Muscle layer of colon (tissue), 2 donors: Measurements from ENCODE around the gene CD163L1.
"Not testable (repeated sequence)": the region's sequence is repeated elsewhere in the genome, so short reads cannot be mapped to it uniquely, and the experiment has no call there.

Experiments
- H3K27ac ChIP-seq: one replicate; pipeline ENCODE4 v1.7.0; 2013; ENCODE audit warnings: low read depth, mild to moderate bottlenecking, low read length, moderate library complexity
- H3K27me3 ChIP-seq, 2 donors: one replicate each; pipeline ENCODE4 v1.7.0; 2013; ENCODE audit warnings: low read length in 2 of 2, mild to moderate bottlenecking in 2 of 2; ENCODE audit not compliant: insufficient read depth in 2 of 2, control insufficient read depth in 1 of 2
- H3K36me3 ChIP-seq: one replicate; pipeline ENCODE4 v1.7.0; 2013; ENCODE audit warnings: mild to moderate bottlenecking, low read length; ENCODE audit not compliant: insufficient read depth
- H3K4me1 ChIP-seq: one replicate; pipeline ENCODE4 v1.7.0; 2013; ENCODE audit warnings: mild to moderate bottlenecking, low read length; ENCODE audit not compliant: insufficient read depth
- H3K4me3 ChIP-seq, 2 donors: one replicate each; pipeline ENCODE4 v1.7.0; 2013; ENCODE audit warnings: low read length in 2 of 2, low read depth in 1 of 2, mild to moderate bottlenecking in 1 of 2, moderate library complexity in 1 of 2
- H3K9ac ChIP-seq: one replicate; pipeline ENCODE4 v1.7.0; 2013; ENCODE audit warnings: low read length
- H3K9me3 ChIP-seq: one replicate; pipeline ENCODE4 v1.7.0; 2013; ENCODE audit warnings: mild to moderate bottlenecking, low read length
- donor health status: abdominal sarcoma.
- donor health status: Adenocarcinoma of cecum.

CD163L1 gene

DNA sequence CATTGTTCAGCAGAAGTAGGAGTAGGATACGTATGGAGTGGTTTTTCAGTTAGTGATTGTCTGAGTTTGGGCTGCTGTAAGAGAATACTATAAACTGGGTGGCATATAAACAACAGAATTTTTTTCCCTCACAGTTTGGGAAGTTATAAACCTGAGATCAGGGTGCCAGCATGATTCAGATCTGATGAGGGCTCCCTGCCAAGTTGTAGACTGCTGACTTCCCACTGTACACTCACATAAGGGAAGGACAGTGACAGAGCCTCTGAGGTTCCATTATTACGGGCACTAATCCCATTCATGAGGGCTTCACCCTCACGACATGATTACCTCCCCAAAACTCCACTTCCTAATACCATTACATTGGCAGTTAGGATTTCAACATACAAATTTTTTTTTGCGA lies 89.4 kb downstream of the CD163L1 start:
- H3K4me3 ChIP-seq: no peak overlapping the region
- no peaks in the 10 kb centered on the region for H3K4me1 ChIP-seq
- H3K9me3 ChIP-seq: no peaks in the 10 kb centered on the region
- no peaks in the 10 kb centered on the region for H3K36me3 ChIP-seq
- H3K27me3 ChIP-seq: no peaks in the 10 kb centered on the region
- H3K9ac ChIP-seq: no peak overlapping the region
- no peak overlapping the region for H3K27ac ChIP-seq

DNA sequence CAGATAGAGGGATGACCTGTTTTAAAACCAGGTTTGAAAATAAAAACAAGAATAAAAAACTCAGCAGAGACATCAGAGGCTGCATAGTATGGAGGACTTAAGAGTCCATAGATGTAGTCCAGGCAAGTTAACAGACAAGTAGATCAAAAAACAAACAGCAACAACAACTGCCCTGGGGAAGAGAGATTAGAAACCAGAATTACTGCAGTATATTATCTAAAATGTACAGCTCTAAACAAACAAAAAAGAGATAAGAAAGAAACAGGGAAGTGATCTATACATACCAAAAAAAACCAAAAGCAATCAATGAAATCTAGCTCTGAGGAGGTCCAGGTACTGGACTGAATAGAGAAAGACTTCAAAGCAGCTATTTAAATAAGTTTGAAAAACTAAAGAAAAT lies 91.3 kb downstream of the CD163L1 start:
- Histone ChIP-seq H3K4me1 (no peaks in the 10 kb centered on the region), H3K36me3 (no peaks in the 10 kb centered on the region), H3K4me3 (no peak overlapping the region), H3K9me3 (no peaks in the 10 kb centered on the region), H3K9ac (no peak overlapping the region), H3K27me3 (no peaks in the 10 kb centered on the region), H3K27ac (no peak overlapping the region)

GRCh38 chr12:7351177-7351576 lies 92.8 kb downstream of the CD163L1 start:
- Histone ChIP-seq H3K36me3 (no peaks in the 10 kb centered on the region), H3K27me3 (no peaks in the 10 kb centered on the region), H3K4me3 (no peak overlapping the region), H3K9ac (no peak overlapping the region), H3K27ac (no peak overlapping the region), H3K4me1 (no peaks in the 10 kb centered on the region), H3K9me3 (no peaks in the 10 kb centered on the region)

- H3K36me3 ChIP-seq: no peaks in the 10 kb centered on the region
- H3K27ac ChIP-seq: no peak overlapping the region
- no peak overlapping the region for H3K9ac ChIP-seq
- H3K4me3 ChIP-seq: no peak overlapping the region
- no peaks in the 10 kb centered on the region for H3K27me3 ChIP-seq
- H3K4me1 ChIP-seq: no peaks in the 10 kb centered on the region
- no peaks in the 10 kb centered on the region for H3K9me3 ChIP-seq
These were observed 94.5 kb downstream of the CD163L1 start for GRCh38 chr12:7349418-7349817.

DNA sequence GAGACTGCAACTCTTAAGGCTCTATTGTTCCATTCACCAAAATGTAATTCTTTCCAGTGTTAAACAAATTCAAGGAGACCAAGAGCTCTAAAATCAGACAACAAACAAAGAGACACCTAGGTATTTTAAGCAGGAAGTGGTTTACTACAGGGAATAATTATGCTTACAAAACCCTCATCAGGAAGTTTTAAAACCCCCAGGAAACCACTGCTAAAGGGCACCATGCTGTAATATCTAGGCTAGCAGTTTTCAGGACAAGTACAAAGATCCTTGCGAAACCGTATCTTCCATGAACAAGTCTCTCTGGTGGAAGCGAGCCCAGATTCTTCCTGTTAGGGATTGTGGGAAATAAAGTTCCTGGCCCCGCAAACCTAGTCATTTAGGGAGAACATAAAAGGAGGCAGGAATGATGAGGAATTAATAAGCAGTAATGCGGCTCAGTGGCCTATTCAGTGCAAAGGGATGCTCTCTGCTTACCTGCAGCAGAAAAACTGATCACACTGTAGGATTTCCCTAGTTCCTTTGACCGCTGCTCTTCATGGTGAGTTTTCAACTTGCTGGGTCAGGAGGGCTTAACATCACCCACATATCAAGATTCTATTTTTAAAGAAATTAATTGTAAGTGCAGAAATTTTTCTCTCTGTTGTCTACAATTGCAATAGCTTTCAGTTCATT lies 97.3 kb downstream of the CD163L1 start:
- H3K4me3 ChIP-seq: no peak overlapping the region
- no peak overlapping the region for H3K9ac ChIP-seq
- no peaks in the 10 kb centered on the region for H3K9me3 ChIP-seq
- H3K36me3 ChIP-seq: no peaks in the 10 kb centered on the region
- no peaks in the 10 kb centered on the region for H3K27me3 ChIP-seq
- H3K4me1 ChIP-seq: no peaks in the 10 kb centered on the region
- H3K27ac ChIP-seq: no peak overlapping the region

DNA sequence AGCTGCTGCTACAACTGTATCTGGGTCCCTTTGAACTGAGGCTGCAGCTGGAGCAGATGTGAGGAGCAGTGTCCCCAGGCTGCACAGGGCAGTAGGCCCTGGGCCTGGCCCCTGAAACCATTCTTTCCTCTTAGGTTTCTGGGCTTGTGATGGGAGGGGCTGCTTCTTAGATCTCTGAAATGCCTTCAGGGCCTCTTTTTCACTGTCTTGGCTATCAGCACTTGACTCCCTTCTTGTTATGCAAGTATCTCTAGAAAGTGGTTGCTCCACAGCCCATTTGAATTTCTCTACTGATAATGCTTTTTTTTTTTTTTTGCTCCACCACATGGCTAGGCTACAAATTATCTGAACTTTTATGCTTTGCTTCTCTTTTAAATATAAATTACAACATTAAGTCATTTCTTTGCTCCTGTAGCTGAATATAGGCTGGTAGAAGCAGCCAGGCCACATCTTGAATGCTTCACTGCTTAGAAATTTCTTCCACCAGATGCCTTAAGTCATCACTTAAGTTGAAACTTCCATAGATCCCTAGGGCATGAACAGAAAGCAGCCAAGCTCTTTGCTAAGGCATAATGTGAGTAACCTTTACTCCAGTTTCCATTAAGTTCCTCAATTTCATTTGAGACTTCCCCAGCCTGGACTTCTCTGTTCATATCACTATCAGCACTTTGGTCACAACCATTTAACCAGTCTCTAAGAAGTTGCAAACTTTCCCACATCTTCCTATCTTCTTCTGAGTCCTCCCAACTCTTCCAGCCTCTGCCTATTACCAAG lies 98.9 kb downstream of the CD163L1 start:
- no peak overlapping the region for H3K4me3 ChIP-seq
- no peak overlapping the region for H3K27ac ChIP-seq
- no peaks in the 10 kb centered on the region for H3K9me3 ChIP-seq
- H3K27me3 ChIP-seq: no peaks in the 10 kb centered on the region
- H3K9ac ChIP-seq: no peak overlapping the region
- no peaks in the 10 kb centered on the region for H3K4me1 ChIP-seq
- no peaks in the 10 kb centered on the region for H3K36me3 ChIP-seq

- Histone ChIP-seq H3K4me3 (no peak overlapping the region), H3K9me3 (no peaks in the 10 kb centered on the region), H3K36me3 (no peaks in the 10 kb centered on the region), H3K27me3 (no peaks in the 10 kb centered on the region), H3K27ac (no peak overlapping the region), H3K4me1 (no peaks in the 10 kb centered on the region), H3K9ac (no peak overlapping the region)
These were observed 104.3 kb downstream of the CD163L1 start for GRCh38 chr12:7339675-7340074.

GRCh38 chr12:7337790-7338189 lies 106.2 kb downstream of the CD163L1 start:
- H3K27ac ChIP-seq, H3K27me3 ChIP-seq, H3K4me3 ChIP-seq, H3K9ac ChIP-seq, H3K4me1 ChIP-seq, H3K9me3 ChIP-seq, H3K36me3 ChIP-seq: not testable (repeated sequence)

DNA sequence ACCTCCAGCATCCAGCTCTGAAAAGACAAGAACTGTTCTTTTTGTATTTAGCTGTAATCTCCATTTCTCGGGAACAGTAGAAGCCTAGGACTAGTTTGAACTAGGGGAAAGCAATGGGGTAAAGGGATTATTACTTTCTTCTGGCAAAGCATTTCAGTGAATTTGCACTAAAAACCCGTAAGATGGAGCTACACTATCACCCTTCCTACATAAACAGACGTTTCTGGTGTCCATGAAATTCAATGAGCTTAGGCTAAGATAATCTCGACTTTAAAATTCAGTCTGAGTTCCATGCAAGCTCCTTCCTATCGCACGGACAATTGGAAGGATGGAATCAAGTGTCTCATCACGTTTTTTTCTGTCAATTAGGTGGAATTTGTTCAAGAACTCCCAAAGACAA lies 116.0 kb downstream of the CD163L1 start:
- H3K27ac ChIP-seq: no peak overlapping the region
- no peak overlapping the region for H3K4me3 ChIP-seq
- H3K36me3 ChIP-seq: no peaks in the 10 kb centered on the region
- H3K27me3 ChIP-seq: no peaks in the 10 kb centered on the region
- no peaks in the 10 kb centered on the region for H3K4me1 ChIP-seq
- no peak overlapping the region for H3K9ac ChIP-seq
- H3K9me3 ChIP-seq: no peaks in the 10 kb centered on the region

GRCh38 chr12:7324176-7324575 lies 119.8 kb downstream of the CD163L1 start:
- no peaks in the 10 kb centered on the region for H3K36me3 ChIP-seq

GRCh38 chr12:7322599-7322998 lies 121.4 kb downstream of the CD163L1 start:
- Histone ChIP-seq H3K4me1 (no peaks in the 10 kb centered on the region), H3K36me3 (no peaks in the 10 kb centered on the region), H3K27me3 (no peaks in the 10 kb centered on the region)

More at GRCh38 chr12:7324176-7324575, 119.8 kb downstream of the CD163L1 start:
- Histone ChIP-seq H3K27ac (no peak overlapping the region), H3K4me1 (no peaks in the 10 kb centered on the region), H3K9ac (no peak overlapping the region), H3K4me3 (no peak overlapping the region), H3K9me3 (no peaks in the 10 kb centered on the region), H3K27me3 (no peaks in the 10 kb centered on the region)

GRCh38 chr12:7321624-7322023 lies 122.3 kb downstream of the CD163L1 start:
- no peak overlapping the region for H3K9ac ChIP-seq
- H3K4me3 ChIP-seq: no peak overlapping the region

More at GRCh38 chr12:7322599-7322998, 121.4 kb downstream of the CD163L1 start:
- H3K9ac ChIP-seq: no peak overlapping the region
- no peaks in the 10 kb centered on the region for H3K9me3 ChIP-seq
- no peak overlapping the region for H3K27ac ChIP-seq
- no peak overlapping the region for H3K4me3 ChIP-seq

More at GRCh38 chr12:7321624-7322023, 122.3 kb downstream of the CD163L1 start:
- no peaks in the 10 kb centered on the region for H3K4me1 ChIP-seq
- no peak overlapping the region for H3K27ac ChIP-seq
- H3K36me3 ChIP-seq: no peaks in the 10 kb centered on the region
- no peaks in the 10 kb centered on the region for H3K9me3 ChIP-seq
- no peaks in the 10 kb centered on the region for H3K27me3 ChIP-seq
